Fibroblast of skin of left quadriceps (primary cell): ENCODE measurements around the gene COL25A1.
A peak's percentile ranks its signal among the peaks of the same experiment; 100 is the strongest.
"Not testable (repeated sequence)": the region's sequence is repeated elsewhere in the genome, so short reads cannot be mapped to it uniquely, and the experiment has no call there.

Source experiments
- DNase-seq, 2 experiments: peaks; one replicate each; pipeline ENCODE4 v3.0.0-alpha.2; 2013; ENCODE audit warnings: low read depth in 2 of 2

Gene COL25A1

DNA sequence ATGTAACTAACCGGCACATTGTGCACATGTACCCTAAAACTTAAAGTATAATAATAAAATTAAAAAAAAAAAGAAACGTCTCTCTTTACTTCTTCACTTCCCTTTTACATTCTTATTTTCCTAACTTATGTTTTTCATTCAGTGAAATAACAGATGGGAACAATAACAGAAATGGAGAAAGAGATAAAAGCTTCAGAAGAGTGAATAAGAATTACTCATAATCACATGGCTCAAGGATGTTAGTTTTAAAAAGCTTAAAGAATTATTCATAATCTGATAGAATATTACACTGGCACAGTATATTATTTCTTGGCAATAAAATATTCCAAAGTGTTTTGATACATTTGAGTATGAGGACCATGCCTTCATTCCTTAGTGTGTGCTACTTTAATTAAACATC is 175.6 kb downstream of the COL25A1 start:
- DNase-seq, result no peak

DNA sequence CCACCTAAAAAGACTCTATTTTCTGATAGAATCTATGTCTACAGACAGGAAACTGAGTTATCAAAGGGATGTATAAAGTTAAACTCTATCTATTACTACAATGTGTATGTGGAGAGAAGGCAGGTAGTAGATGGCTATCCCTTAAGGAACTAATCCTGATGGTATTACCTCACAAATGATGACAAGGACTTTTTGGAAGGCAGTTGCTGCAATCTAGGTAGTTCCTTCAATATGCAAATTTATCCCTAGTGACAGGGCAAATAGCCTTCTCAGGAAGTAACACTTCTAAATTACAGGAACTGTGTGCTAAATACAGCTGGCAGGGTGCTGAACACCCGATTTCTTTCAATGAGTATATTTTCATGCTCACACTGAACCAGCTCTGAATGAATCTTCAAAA is 177.4 kb downstream of the COL25A1 start:
- DNase-seq, result no peak

DNA sequence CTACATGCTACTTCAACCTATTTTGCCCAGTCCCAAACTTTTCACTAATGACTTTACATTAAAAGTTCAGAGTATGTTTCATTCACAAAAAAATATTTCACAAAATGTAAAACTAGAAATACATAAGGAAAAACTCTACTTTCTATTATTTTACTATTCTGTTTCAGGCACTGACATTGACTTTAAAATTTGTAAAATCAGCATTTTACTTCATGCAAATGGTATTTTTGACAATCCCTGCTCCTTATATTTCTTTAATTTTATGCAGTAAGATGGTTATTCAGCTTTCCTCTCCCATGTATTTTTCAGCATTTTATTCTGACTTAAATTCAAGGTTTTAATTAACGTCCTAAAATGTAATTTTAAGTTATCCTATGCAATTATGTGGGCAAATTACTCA is 178.5 kb downstream of the COL25A1 start:
- DNase-seq, result no peak

DNA sequence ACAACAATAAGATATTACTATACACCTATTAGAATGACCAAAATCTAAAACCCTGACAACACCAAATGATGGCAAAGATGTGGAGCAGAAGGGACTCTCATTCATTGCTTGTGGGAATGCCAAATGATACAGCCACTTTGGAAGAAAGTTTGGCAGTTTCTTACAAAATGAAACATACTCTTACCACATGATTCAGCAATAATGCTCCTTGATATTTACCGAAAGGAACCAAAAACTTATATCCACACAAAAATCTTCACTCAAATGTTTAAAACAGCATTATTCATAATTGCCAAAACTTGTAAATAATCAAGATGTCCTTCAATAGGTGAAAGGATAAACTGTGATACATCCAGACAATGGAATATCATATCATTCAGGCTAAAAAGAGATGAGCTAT is 180.9 kb downstream of the COL25A1 start:
- DNase-seq, result no peak

GRCh38 chr4:109119852-109120251 is 182.6 kb downstream of the COL25A1 start:
- DNase-seq, result no peak

GRCh38 chr4:109118635-109119034 is 183.8 kb downstream of the COL25A1 start:
- DNase-seq, result no peak

GRCh38 chr4:109114501-109114900 is 188.0 kb downstream of the COL25A1 start:
- DNase-seq, result no peak

DNA sequence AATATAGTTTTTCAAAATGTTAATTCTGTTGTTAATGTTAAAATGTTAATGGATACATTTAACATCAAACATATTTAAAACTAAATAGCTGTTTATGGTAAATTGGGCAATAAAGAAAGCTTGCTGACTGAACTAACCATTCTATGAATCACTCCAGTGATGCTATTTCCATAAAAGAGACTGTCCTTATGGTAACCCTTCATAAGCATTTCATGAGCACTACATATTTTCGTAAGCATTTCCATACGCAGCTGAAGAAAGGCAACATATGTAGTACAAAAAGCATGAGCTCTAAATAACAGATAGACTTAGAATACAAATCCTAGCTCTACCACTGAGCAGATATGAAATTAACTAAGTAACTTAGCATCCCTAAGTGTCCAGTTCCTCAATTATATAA is 188.9 kb downstream of the COL25A1 start:
- peak; percentile 83 to 84 for DNase-seq

GRCh38 chr4:109111031-109111430 is 191.4 kb downstream of the COL25A1 start:
- DNase-seq, result no peak

- DNase-seq, result not testable (repeated sequence)
Observed at GRCh38 chr4:109108215-109108614, 194.2 kb downstream of the COL25A1 start.

GRCh38 chr4:109094056-109094455 is 208.4 kb downstream of the COL25A1 start:
- DNase-seq, result no peak

DNA sequence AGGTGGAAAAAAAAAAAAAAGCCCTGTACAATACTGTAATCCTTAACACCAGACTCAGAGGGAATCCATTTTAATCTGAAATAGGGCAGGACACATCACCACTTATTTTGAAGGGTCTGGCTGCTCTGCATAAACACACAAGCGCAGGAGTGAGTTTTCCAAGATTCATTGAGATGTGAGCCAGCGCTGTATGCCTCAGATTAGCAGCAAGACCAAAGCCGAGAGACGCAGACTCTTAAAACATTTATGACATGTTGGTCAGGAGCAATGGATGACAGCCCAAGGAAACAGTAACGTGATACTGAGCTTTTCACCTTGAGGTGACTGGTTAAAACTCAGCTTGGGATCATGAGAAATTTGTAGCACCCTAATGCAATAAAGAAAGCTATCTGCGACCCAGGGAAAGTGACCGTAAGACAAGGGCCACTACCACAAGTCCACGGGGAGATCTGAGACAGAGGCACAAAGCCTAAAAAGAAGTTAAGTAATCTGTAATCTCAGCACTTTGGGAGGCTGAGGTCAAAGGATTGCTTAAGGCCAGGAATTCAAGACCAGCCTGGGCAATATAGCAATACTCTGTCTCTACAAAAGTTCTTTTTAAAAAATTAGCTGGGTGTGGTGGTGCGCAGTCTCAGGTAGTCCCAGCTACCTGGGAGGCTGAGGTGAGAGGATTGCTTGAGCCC is 210.6 kb downstream of the COL25A1 start:
- no peak for DNase-seq

GRCh38 chr4:109083911-109084310 is 218.5 kb downstream of the COL25A1 start:
- no peak for DNase-seq

DNA sequence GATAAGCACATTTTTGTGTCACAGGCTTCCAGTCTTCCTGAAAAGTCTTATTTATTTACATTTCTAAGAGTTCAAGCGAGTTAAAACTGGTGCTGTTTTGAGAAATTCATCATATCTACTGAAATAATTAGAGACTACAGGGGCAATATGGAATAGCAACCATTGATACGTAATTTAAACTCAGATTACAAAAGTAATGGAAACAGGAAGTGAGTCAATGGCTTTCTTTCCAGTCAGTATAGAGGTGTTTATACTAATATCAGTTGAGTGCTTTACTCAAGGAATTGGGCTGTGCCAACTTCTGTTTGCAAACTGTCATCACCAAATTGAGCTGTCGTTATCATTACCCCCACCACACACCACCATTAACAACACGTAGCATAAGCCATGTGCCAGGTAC is 222.7 kb downstream of the COL25A1 start:
- no peak for DNase-seq

DNA sequence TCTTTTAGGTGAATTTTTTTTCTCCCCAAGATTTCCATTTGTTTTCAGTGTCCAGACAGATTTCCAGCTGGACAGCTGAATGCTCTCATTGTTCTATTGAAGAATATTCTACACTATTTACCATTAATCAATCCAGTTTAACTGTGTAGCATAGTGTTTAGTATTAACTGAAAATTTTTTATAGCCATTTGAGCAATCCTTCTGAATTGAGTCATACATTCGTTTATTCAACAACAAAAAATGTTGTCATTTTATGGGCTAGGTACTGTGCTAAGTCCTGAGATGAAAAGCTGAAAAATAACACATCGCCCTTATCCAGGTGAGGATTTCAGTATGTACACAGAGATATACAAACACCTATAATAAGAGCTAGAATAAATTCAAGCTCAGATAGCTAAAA is 223.3 kb downstream of the COL25A1 start:
- DNase-seq, result no peak

DNA sequence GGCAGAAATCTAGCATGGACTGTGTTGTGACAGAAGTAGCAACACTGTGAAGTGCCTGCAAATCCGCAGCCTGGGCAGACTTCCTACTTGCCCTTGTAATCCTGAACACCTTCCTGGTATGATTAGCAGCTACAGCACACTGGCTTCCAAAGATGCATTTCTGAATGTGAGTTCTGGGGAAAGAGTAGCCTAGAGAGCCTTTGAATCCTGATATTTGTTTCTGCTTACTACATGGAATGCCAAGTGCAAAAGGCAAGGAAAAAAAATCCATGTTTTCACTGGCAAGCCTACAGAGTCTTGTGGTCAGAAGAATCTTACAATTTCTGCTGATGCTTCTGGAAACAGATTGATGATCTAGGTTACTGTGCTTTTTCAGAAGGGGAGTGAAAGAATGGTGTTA is 223.7 kb downstream of the COL25A1 start:
- DNase-seq, result peak; percentile 90

DNA sequence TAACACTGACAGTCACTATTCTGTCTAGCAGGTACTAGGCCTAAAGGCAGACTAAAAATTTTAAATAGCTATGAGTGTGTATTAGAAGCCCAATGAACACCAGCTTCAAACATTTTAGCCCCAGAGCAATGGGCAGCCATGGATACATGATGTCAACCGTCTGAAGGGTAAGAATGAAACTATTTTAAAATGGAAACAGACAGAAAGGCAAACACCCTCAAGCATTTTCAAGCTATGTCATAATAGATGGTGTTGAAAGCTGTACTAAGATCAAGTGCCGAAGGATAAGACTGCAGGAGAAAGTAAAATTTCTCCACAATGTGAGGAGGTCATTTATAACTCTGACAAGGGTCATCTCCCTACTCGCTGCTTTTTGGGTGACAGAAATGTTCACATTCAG is 225.0 kb downstream of the COL25A1 start:
- DNase-seq, result no peak

DNA sequence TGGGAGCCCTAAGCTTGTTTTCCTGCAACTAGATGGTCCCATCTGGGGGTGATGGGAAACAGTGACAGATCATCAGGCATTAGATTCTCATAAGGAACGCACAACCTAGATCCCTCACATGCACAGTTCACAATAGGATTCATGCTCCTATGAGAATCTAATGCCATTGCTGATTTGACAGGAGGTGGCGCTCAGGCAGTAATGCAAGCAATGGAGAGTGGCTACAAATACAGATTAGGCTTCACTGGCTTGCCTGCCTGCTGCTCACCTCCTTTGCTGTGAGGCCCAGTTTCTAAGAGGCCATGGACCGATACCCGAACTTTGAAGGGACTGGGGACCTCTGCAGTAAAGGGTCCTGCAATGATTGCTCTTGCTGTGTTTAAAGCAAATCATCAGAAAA is 225.7 kb downstream of the COL25A1 start:
- not testable (repeated sequence) for DNase-seq

GRCh38 chr4:109075621-109076020 is 226.8 kb downstream of the COL25A1 start:
- peak in 1 of 2 experiments; percentile 42 for DNase-seq

- peak; percentile 98 for DNase-seq
Observed at GRCh38 chr4:109072595-109072994, 229.9 kb downstream of the COL25A1 start.

DNA sequence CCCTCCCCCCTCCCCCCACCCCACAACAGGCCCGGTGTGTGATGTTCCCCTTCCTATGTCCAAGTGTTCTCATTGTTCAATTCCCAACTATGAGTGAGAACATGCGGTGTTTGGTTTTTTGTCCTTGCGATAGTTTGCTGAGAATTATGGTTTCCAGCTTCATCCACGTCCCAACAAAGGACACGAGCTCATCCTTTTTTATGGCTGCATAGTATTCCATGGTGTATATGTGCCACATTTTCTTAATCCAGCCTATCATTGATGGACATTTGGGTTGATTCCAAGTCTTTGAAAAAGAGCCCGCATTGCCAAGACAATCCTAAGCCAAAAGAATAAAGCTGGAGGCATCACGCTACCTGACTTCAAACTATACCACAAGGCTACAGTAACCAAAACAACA is 231.8 kb downstream of the COL25A1 start:
- not testable (repeated sequence) for DNase-seq

DNA sequence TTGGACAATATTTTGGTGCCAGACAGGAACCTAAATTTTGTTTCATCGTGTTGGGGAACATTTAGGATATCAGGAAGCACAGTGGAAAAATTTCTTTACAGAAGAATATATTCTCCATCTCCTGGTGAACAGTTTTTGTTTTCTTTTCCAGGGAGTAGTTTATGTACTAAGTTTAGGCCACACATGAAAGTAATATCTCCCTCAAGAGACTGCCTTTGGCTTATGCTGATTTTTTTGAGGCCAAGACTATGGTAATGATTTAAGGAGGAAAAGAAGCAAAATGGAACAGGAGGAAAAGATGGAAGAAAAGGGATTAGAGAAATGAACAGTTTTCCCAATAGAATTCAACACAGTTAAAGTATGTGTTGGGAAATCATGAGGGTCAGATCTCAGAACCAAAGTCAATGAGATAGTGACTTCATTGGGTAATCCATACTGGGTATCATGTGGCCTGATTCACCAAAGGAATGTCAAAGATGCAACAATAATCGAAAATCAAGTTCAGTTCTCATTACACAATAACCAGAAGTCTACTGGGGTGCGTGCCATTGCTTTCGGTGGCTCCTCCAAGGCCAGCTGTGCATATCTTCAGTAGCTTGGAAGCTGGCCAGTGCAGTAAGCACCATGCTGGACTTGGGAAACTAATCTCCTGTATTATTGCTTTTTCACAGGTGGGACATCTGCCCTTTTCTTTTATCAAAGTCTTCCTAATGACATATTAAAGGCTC is 234.8 kb downstream of the COL25A1 start:
- peak; percentile 74 to 79 for DNase-seq

DNA sequence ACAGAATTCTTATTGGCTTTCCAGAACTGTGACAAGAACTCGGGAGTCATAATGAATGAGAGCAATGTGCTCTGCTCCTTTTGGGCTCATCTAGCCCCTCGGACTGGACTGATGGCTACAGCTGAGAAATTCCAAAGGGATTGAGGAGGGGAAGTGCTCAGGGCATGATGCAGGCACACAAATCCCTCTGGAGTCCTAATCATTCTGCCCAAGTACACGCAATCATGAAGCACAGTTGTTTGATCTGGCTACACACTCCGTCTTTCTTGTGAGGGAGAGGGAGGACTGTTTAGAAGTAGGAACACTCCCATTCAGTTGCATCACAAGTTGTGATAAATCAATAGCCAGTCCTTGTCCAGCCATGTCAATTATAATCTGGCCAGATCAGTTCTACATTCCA is 237.5 kb downstream of the COL25A1 start:
- DNase-seq, result no peak

GRCh38 chr4:109053257-109053656 is 249.2 kb downstream of the COL25A1 start:
- no peak for DNase-seq
